HepG2 (cell line): Measurements from ENCODE around the gene OSER1. TPM values are rescaled to one million over a fixed set of nuclear protein-coding genes. Genes with fewer than 3 reads are reported as not detected.

Experiments used
- ARNT ChIP-seq: fragments of 450-650 bp; IDR thresholded peaks from 2 replicates; pipeline ENCODE4 v1.6.1; 2017
- EZH2 ChIP-seq: conservative IDR thresholded peaks from 2 replicates; pipeline ENCODE4 v1.6.1; 2012; ENCODE audit warnings: mild to moderate bottlenecking, low read depth, low read length, moderate library complexity
- GATAD2A ChIP-seq: IDR thresholded peaks from 2 replicates; pipeline ENCODE4 v1.6.1; 2016
- HCFC1 ChIP-seq: fragments of 150-350 bp; IDR thresholded peaks from 2 replicates; pipeline ENCODE4 v1.6.1; 2014; ENCODE audit warnings: low read depth, low read length
- HOXA3 ChIP-seq: sonication (generic); formaldehyde crosslinking; IDR thresholded peaks from 2 replicates; pipeline ENCODE4 v1.5.0; 2020; ENCODE audit warnings: missing genetic modification reagents
- HOXD1 ChIP-seq: sonication (generic); formaldehyde crosslinking; IDR thresholded peaks from 2 replicates; pipeline ENCODE4 v1.5.0; 2020; ENCODE audit warnings: missing genetic modification reagents
- KIAA2018 ChIP-seq: sonication (generic); formaldehyde crosslinking; IDR thresholded peaks from 2 replicates; pipeline ENCODE4 v1.5.0; 2020; ENCODE audit warnings: mild to moderate bottlenecking, missing genetic modification reagents, borderline replicate concordance
- NONO ChIP-seq, 2 experiments: fragments of 450-650 bp in 1 of 2; sonication (generic) in 1 of 2; formaldehyde crosslinking in 1 of 2; IDR thresholded peaks in 1 of 2; conservative IDR thresholded peaks in 1 of 2; 2 replicates each; pipeline versions ENCODE4 v1.6.1 to v1.8.0; 2017 to 2022; ENCODE audit warnings: mild to moderate bottlenecking in 1 of 2, missing genetic modification reagents in 1 of 2, moderate library complexity in 1 of 2
- NR2F2 ChIP-seq: IDR thresholded peaks from 2 replicates; pipeline ENCODE4 v1.6.1; 2012; ENCODE audit warnings: low read depth, inconsistent platforms, borderline replicate concordance
- THYN1 ChIP-seq: sonication (generic); formaldehyde crosslinking; IDR thresholded peaks from 2 replicates; pipeline ENCODE4 v1.8.1; 2023; ENCODE audit warnings: low read depth, mild to moderate bottlenecking, moderate library complexity, missing genetic modification reagents, borderline replicate concordance
- ZBTB44 ChIP-seq: sonication (generic); formaldehyde crosslinking; IDR thresholded peaks from 2 replicates; pipeline ENCODE4 v1.4.0; 2020; ENCODE audit warnings: missing genetic modification reagents
- ZC3H13 ChIP-seq: sonication (generic); formaldehyde crosslinking; IDR thresholded peaks from 2 replicates; pipeline ENCODE4 v1.8.1; 2023; ENCODE audit warnings: mild to moderate bottlenecking, missing genetic modification reagents, moderate library complexity
- polyA plus RNA-seq, 8 experiments: library from polyadenylated mRNA; depleted of rRNA in 3 of 8; stranded (reverse) in 7 of 8; unstranded in 1 of 8; fragments of >200 nt; fragmentation: Illumina TruSeq in 4 of 8; extraction: Trizol in 4 of 8; gene quantifications; 2 replicates each; pipeline versions ENCODE4 v1.2.1 to v1.2.3, GENCODE V29; 2011 to 2016; ENCODE audit warnings: low read depth in 4 of 8, missing spikeins in 1 of 8, mixed read lengths in 1 of 8; ENCODE audit not compliant: insufficient read depth in 1 of 8
- total RNA-seq, 5 experiments: library from RNA; depleted of rRNA; stranded (reverse); fragments of >200 nt; fragmentation: Illumina TruSeq; extraction: Trizol; gene quantifications; 2 replicates each; pipeline ENCODE4 v1.2.3, GENCODE V29; 2016; ENCODE audit warnings: low read depth in 1 of 5
- TF ChIP-seq, protein P1 (sequence below): sonication (generic); formaldehyde crosslinking; IDR thresholded peaks from 2 replicates; pipeline ENCODE4 v1.8.0; 2022; ENCODE audit warnings: mild to moderate bottlenecking, missing genetic modification reagents, moderate library complexity
- TF ChIP-seq, protein P2 (sequence below): fragments of 450-650 bp; IDR thresholded peaks from 2 replicates; pipeline ENCODE4 v1.6.1; 2016

OSER1 gene
- total and polyA plus RNA-seq, 2 of the 13 experiments (the other 11 are each of a cell fraction or from before 2014, with no cell fraction given), result 71.2 to 71.5 TPM

DNA sequence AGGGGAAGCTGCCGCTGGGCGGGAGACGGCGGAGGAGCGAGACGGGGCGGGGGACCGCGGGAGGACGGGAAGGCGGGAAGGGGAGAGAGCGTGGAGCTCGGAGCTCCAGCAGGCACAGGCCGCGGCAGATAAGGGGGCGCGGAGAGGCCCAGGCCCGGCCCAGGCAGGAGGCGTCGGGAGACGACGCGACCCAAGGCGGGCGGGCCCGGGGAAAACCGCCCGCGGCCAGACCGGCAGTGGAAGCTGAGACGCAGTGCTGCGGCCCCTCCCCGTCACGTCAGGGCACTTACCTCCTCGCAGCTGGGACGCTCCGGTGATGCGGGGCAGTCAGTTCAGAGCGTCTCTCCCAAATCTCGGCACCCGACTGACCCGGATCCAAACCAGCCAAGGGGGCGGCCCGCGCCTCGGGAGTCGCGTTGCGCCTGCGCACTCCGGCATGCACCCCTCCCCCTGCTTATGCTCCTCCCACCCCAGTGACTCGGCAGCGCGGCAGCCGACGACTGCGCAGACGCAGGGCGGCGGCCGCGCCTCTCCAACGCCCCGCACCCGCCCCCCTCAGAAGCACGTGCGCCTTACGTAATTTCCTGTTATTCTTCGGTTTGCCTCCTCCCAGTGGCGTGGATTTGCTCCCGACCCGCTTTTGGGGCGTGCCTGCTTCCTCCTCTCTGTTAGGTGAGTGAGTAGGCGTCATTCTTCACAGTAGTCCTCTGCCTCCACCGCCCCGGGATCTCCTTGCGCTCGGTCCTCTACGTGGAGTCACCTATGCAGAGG lies at the start of gene OSER1 (continued):
- 0 out of 2 replicates have a peak, but pooled peaks have one; percentile 9 for TF ChIP-seq KIAA2018
- TF ChIP-seq ZC3H13, result peak; percentile 90
- TF ChIP-seq GATAD2A, result peak; percentile 84
- TF ChIP-seq HCFC1, result peak; percentile 33; the same call in 1 of the 2 replicates
- no peak for TF ChIP-seq NONO (IDR thresholded peaks at IDR 0.05)
- TF ChIP-seq NONO (CRISPR knock-in tag; conservative IDR thresholded peaks at IDR 0.05), result peak; percentile 90; the same call in 1 of the 2 replicates
- no peak for TF ChIP-seq ARNT
- TF ChIP-seq, protein P1, sequence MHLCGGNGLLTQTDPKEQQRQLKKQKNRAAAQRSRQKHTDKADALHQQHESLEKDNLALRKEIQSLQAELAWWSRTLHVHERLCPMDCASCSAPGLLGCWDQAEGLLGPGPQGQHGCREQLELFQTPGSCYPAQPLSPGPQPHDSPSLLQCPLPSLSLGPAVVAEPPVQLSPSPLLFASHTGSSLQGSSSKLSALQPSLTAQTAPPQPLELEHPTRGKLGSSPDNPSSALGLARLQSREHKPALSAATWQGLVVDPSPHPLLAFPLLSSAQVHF (CRISPR knock-in tag), result peak; percentile 55; the same call in 1 of the 2 replicates
- TF ChIP-seq, protein P2, sequence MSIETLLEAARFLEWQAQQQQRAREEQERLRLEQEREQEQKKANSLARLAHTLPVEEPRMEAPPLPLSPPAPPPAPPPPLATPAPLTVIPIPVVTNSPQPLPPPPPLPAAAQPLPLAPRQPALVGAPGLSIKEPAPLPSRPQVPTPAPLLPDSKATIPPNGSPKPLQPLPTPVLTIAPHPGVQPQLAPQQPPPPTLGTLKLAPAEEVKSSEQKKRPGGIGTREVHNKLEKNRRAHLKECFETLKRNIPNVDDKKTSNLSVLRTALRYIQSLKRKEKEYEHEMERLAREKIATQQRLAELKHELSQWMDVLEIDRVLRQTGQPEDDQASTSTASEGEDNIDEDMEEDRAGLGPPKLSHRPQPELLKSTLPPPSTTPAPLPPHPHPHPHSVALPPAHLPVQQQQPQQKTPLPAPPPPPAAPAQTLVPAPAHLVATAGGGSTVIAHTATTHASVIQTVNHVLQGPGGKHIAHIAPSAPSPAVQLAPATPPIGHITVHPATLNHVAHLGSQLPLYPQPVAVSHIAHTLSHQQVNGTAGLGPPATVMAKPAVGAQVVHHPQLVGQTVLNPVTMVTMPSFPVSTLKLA, result peak; percentile 100
- peak; percentile 83; the same call in 1 of the 2 replicates for TF ChIP-seq HOXA3 (CRISPR knock-in tag)
- peak; percentile 90; the same call in 1 of the 2 replicates for TF ChIP-seq THYN1 (CRISPR knock-in tag)
- no peak for TF ChIP-seq NR2F2
- no peak; the same call in 1 of the 2 replicates for TF ChIP-seq HOXD1 (CRISPR knock-in tag)
- 0 out of 2 replicates have a peak, but pooled peaks have one; percentile 17 for TF ChIP-seq ZBTB44 (CRISPR knock-in tag)
- TF ChIP-seq EZH2, result no peak
